ENCODE measurements around the gene MRPL19.

DNA sequence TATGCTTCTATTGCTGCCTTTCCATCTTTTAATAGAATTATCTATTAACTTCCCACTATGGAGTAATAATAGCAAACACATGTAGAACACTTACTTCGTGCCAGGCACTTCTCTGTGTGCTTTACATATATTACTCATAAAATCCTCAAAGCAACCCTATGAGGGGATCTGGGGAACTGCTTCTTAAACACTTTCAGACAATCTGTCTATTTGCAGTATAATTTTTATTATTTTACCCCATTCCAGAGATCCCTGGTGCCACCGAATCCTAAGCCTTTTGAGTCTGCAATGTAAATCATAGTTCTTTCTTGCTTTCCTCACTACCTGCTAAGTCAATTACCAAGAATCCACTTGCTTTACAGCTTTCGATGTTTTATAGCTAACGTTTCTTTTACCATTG is 89.7 kb downstream of the MRPL19 start:
- TF ChIP-seq, protein P1, sequence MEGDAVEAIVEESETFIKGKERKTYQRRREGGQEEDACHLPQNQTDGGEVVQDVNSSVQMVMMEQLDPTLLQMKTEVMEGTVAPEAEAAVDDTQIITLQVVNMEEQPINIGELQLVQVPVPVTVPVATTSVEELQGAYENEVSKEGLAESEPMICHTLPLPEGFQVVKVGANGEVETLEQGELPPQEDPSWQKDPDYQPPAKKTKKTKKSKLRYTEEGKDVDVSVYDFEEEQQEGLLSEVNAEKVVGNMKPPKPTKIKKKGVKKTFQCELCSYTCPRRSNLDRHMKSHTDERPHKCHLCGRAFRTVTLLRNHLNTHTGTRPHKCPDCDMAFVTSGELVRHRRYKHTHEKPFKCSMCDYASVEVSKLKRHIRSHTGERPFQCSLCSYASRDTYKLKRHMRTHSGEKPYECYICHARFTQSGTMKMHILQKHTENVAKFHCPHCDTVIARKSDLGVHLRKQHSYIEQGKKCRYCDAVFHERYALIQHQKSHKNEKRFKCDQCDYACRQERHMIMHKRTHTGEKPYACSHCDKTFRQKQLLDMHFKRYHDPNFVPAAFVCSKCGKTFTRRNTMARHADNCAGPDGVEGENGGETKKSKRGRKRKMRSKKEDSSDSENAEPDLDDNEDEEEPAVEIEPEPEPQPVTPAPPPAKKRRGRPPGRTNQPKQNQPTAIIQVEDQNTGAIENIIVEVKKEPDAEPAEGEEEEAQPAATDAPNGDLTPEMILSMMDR (IDR thresholded peaks at IDR 0.05; ENCODE audit: low read depth, low read length), result no peak
- TF ChIP-seq, protein P2, sequence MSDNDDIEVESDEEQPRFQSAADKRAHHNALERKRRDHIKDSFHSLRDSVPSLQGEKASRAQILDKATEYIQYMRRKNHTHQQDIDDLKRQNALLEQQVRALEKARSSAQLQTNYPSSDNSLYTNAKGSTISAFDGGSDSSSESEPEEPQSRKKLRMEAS (IDR thresholded peaks at IDR 0.05; ENCODE audit: low read depth, low read length), result no peak
- TF ChIP-seq MYC (IDR thresholded peaks at IDR 0.05; ENCODE audit: low read depth, low read length), result no peak
- TF ChIP-seq POLR2A (IDR thresholded peaks at IDR 0.05; ENCODE audit: extremely low read depth, insufficient read length), result no peak

Data from NB4 (cell line).